ENCODE measurements around the gene MAP1B.

MAP1B gene

DNA sequence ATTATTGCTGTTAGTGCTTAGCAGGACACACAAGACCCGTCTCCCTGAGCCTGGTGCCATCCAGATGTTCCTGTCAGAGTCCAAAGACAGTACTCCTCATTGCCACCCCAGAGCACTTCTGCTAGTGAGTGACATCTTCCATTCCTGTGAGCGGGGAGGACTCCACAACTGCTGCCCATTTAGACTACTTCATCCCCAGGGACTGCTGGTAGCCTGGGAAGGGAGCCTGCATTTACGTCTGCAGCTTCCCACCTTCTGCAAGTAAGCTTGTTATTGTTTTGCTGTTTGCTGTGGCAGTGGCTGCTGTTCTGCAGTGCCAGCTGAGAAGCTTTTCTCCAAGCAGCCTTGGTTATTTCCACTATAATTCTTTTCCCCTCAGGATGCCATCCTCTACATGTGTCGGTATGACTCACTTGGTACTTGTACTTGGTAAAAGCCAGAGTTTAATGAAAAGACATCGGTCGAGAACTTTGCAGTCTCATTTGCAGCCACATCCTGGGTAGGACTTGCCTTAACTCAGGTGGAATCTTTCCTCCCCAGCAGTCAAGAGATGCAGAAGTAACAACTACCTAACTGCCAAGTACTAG, 10.6 kb upstream of the MAP1B start:
- no peak for DNase-seq (ENCODE audit: low read depth)

DNA sequence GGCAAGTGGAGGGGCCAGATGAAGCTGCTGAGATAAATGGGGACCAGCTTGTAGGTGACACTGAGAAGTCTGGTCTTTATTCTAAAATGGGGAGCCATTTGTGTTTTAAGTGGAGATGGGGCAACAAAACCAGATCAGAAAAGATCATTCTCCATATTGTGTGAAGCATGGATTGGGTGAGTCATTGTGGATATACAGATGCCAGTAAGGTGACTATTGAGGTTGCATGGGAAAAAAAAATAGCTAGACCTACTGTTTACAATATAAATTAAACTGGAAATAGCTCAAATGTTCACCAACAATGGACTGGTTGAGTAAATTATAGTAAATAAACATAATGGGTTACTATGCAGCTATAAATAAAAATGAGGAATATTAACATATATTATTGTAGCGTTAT, 5.4 kb upstream of the MAP1B start:
- DNase-seq (ENCODE audit: low read depth) = no peak

GRCh38 chr5:72106817-72107130, 501 bp upstream of the MAP1B start:
- DNase-seq (ENCODE audit: low read depth) = no peak

GRCh38 chr5:72107901-72108201, 576 bp downstream of the MAP1B start:
- DNase-seq (ENCODE audit: low read depth) = no peak

DNA sequence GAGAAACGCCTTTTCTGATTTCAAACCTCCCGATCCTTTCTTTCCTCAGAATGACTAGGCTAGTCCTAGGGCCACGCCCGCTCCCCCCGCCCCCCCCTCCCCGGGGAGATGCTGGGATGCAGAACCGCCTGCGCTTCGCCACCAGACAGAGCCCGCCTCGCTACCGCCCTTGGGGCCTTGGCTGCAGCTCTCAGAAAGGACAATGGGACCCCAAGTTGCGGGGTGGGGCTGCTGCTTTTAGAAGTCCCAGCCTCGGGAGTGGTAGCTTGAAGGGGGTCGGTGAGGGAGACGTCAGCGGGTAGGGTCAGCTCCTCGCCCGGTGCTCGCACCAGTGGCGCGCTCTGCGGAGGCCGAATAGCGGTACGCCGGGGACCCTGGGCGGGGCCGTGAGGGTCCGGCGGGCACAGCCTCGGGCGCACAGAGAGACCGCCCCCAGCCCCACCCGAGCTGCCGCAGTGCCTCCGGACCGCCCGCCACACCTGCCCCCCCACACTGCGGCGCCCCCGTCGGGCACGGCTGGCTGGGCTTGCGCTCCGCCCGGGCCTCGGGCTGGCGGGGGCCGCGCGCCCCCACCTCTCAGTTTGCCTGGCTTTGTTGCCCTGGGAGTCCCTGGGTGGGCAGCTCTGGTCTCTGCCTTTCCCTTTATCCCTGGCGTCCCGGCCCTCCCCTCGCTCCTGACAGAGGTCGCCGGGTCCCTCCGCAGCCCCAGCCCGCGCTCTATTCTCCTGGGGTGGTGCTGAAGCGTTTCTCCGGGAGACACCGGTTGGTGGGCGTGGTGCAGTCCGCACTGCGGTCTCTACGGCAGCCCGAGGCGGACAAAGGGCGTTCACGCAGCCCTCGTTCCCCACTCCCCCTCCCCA, 1.2 kb downstream of the MAP1B start:
- DNase-seq (ENCODE audit: low read depth) = no peak

- DNase-seq (ENCODE audit: low read depth) = no peak
Measured at GRCh38 chr5:72109062-72109411, 1.8 kb downstream of the MAP1B start.

- no peak for DNase-seq (ENCODE audit: low read depth)
Measured at GRCh38 chr5:72109625-72110024, 2.4 kb downstream of the MAP1B start.

GRCh38 chr5:72110394-72111013, 3.2 kb downstream of the MAP1B start:
- DNase-seq (ENCODE audit: low read depth) = no peak

GRCh38 chr5:72112389-72112788, 5.1 kb downstream of the MAP1B start:
- no peak for DNase-seq (ENCODE audit: low read depth)

GRCh38 chr5:72114629-72115028, 7.4 kb downstream of the MAP1B start:
- no peak for DNase-seq (ENCODE audit: low read depth)

- no peak for DNase-seq (ENCODE audit: low read depth)
Measured at GRCh38 chr5:72115296-72115695, 8.0 kb downstream of the MAP1B start.

GRCh38 chr5:72117307-72117706, 10.0 kb downstream of the MAP1B start:
- DNase-seq (ENCODE audit: low read depth) = no peak

- DNase-seq (ENCODE audit: low read depth) = no peak
Measured at GRCh38 chr5:72121052-72121779, 13.9 kb downstream of the MAP1B start.

DNA sequence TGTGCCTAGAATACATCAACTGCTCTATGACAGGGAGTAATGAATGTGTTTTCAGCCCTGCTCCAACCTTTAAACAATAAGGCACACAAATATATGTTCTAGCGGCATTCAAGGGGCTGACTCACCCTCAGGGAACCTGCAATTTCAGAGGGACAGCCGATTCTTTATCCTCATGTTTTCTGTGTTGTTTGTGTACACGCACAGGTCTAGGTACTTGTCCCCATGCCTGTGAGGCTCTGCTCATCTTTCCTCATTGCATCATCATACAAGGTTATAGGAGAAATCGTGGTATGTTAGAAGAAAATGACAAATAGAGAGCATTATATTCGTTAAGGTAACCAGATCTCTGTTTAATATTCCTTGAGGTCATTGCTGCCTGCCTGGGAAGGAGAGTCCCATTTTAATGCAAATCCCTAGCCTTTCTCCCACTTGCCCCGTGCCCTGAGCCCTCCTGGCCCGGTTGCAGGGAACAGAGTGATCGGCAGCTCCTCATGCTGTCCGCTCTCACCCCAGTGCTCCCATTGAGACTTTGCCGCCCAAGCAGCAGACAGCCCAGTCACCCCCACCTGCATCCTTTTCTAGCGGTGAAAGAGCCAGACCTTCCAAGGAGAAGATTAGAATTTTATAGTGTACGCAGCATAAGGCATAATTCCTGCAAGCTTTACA, 14.6 kb downstream of the MAP1B start:
- DNase-seq (ENCODE audit: low read depth) = no peak

DNA sequence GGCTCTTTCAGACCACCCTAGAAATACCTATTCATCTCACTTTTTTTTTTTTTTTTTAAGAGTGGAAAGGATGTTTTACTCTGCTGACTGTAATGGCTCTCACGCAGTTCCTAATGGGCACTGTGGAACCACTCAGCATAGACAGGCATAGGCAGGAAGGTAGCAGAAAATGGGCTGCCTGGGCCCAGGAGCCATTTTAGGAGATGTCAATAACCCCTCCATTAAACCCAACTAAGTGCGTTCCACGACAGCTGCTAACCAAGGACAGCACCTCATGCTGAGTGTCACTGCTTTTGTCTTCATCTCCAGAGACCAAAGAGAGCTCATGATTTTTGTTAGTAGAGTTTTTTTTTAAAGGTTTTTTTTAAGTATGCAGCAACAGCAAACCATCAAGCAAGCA, 15.3 kb downstream of the MAP1B start:
- DNase-seq (ENCODE audit: low read depth) = no peak

DNA sequence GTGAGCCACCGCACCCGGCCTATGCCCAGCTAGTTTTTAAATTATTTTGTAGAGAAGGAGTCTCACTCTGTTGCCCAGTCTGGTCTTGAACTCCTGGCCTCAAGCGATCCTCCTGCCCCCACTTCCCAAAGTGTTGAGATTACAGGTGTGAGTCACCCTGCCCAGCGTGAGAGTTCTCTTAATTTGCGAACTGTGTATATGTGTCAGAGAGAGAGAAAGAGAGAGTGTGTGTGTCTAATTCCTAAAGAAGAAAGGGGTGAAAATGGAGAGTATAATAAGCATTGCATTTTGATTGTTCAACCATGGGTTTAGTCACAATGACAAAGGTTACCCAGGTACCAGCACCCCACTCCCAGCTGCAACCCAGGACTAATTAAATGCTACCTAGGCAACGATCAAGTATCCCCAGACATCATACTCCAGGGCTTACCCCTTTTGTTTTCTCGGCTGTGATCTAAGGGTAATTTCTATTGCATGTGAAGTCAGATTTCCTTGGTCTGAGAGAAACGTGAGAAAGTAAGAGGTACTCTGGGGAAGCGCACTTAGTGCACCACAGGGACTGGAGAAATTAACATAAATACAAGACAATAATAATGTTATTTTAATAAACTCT, 16.6 kb downstream of the MAP1B start:
- no peak for DNase-seq (ENCODE audit: low read depth)

DNA sequence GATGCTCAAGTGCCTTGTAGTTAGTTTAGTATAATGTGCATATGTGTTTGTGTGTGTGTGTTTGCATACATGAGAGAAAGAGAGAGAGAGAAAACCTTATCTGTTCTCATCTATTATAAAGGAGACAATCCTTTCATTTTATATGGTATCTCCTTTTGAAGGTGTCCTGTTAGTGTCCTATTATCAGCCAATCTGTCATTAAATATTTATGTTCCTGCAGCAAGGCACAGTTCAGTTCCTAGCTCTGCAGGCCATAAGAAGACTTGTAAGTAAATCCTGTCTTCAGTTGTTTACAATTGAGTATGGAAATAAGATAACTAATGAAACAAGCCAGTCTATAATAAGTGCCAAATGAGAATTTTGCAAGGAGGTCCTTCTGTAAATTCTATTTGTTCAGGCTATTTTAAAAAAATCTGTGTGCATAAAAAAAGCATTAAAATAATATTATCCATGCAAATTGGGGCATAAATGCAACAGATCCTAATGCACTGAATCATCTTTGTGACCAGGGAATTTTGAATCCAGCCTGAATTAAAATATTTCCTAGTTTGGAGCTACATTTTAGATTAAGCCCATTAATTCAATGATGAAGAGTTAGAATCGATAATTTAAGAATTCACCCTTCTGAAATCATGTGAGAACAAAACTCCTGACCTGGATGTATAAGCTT, 18.1 kb downstream of the MAP1B start:
- DNase-seq (ENCODE audit: low read depth) = no peak

DNA sequence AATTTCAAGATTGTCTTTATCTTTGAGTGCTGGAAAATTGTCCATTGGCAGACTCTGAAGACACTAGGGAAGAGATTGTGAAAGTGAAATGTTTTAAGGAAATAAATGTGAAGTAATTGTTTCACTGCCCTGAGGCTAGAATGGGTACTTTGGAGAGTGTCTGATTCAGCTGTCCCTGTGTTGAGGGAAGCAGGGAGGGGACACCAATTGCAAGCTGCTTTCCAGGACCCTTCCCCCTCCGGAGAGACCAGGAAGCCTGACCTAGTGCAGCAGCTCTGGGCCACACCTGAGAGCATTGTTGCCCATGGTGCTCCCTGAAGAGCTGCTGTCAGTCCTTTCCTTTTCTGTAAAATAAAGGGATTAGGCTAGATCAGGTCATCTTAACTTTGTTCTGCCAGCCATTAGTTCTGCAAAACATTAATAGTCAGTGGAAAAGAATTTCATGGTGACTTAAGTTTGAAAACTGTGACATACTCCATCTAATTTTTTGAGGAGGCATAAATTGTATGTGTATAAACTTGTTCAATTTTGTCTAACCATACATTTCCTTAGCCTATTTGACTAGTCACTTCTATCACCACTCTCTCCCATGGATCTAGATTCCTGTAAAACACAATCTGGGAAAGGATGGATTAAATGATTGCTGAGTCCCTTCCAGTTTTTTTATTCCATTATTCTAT, 18.8 kb downstream of the MAP1B start:
- no peak for DNase-seq (ENCODE audit: low read depth)

- no peak for DNase-seq (ENCODE audit: low read depth)
Measured at GRCh38 chr5:72126796-72127195, 19.5 kb downstream of the MAP1B start.

DNA sequence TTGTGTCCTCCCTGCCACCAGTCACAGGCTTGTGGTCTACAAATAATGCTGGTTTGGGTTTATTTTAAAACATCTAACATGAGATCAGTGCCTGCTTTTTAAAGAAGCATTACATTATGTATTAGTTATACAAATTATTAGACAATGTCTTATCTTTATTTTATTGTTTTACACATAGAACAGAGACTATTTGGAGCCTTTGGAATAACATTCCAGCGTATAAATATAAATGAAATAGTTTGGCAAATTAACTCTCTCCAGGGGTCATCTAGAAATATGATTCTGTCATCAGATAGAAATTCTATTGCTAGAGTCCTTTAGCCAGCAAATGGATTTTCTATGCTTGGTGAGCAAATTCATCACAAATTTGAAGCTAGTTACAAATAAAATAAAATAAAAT, 22.4 kb downstream of the MAP1B start:
- no peak for DNase-seq (ENCODE audit: low read depth)

- DNase-seq (ENCODE audit: low read depth) = no peak
Measured at GRCh38 chr5:72130351-72130761, 23.1 kb downstream of the MAP1B start.

Measured in stimulated activated CD8-positive, alpha-beta memory T cell treated with anti-CD3 and anti-CD28 coated beads, Interleukin-12 subunit alpha, Interleukin-12 subunit beta, amount 100 ng/mL, for 4 hours (primary cell).